Measurements from ENCODE around the gene AKR7A2. TPM values are rescaled to one million over a fixed set of nuclear protein-coding genes. Genes with fewer than 3 reads are reported as not detected.
"Not testable (repeated sequence)": the region's sequence is repeated elsewhere in the genome, so short reads cannot be mapped to it uniquely, and the experiment has no call there.

The AKR7A2 gene
- total RNA-seq, 1 donor from 2014 or later, result 104 TPM

DNA sequence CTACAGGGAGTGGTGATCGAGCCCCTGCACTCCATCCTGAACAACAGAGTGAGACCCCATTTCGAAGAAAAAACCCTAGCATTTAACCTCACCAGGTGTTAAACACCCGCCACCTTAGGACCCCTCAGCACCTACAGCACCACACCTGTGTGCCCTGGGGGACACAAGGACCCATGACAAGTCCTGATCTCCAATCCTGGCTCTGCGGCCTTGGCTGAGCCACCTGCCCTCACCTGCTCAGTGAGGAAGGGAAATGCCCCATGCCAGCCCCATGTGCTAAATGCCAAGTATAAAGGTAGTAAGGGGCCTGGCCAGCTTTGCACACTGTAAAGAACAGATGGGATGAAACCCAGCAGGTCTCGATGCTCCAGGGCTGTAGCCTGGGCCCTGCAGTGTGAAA, 49.2 kb downstream of the AKR7A2 start:
- DNase-seq (ENCODE audit: low spot score), result no peak

- no peak for DNase-seq (ENCODE audit: low spot score)
Measured at GRCh38 chr1:19262047-19262446, 49.9 kb downstream of the AKR7A2 start.

GRCh38 chr1:19260211-19261138, 51.5 kb downstream of the AKR7A2 start:
- no peak for DNase-seq (ENCODE audit: low spot score)

- DNase-seq (ENCODE audit: low spot score), result no peak
Measured at GRCh38 chr1:19258353-19258752, 53.6 kb downstream of the AKR7A2 start.

- no peak for DNase-seq (ENCODE audit: low spot score)
Measured at GRCh38 chr1:19257178-19257914, 54.6 kb downstream of the AKR7A2 start.

- not testable (repeated sequence) for DNase-seq (ENCODE audit: low spot score)
Measured at GRCh38 chr1:19256301-19256700, 55.6 kb downstream of the AKR7A2 start.

GRCh38 chr1:19255288-19255687, 56.7 kb downstream of the AKR7A2 start:
- DNase-seq (ENCODE audit: low spot score), result no peak

DNA sequence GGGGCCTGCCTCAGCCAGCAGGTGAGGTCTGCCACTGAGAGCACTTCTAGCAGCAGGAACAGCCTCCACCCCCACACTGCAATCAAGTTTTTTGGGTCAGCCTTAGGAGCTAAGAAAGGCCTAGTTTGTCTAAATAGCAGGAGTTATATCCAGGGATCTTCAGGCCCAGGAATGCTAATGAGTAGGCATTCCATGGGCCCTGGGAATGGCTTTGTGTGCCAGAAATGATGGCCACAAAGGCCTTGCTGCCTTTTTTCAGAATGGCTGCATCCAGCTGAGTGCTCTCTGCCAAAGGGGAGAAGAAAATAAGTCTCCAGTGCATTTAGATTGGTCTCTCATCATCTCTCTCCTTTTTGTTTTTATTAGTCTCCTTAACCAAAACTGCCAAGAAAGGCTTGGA, 57.5 kb downstream of the AKR7A2 start:
- no peak for DNase-seq (ENCODE audit: low spot score)

Other genes with a start within 250 kb of the AKR7A2 start
- 167 TPM for gene UBR4, start 101.9 kb downstream of the AKR7A2 start, total RNA-seq
- gene EMC1, start 60.6 kb downstream of the AKR7A2 start, total RNA-seq, result 38.8 TPM
- 14.2 TPM for gene MRTO4, start 60.3 kb downstream of the AKR7A2 start, total RNA-seq
- gene AKR7A3, start 23.4 kb downstream of the AKR7A2 start, total RNA-seq, result 390 TPM
- 19.9 TPM for gene SLC66A1, start 182 bp upstream of the AKR7A2 start, total RNA-seq
- gene CAPZB, start 173.4 kb upstream of the AKR7A2 start, total RNA-seq, result 255 TPM

Data from mucosa of gallbladder (tissue), 1 donor.